ENCODE results near the gene PRKAG2. TPM values are rescaled to one million over a fixed set of nuclear protein-coding genes. Genes with fewer than 3 reads are reported as not detected.

Gene PRKAG2
- total RNA-seq, 2 donors from 2014 or later, result 21.6 to 31.7 TPM

DNA sequence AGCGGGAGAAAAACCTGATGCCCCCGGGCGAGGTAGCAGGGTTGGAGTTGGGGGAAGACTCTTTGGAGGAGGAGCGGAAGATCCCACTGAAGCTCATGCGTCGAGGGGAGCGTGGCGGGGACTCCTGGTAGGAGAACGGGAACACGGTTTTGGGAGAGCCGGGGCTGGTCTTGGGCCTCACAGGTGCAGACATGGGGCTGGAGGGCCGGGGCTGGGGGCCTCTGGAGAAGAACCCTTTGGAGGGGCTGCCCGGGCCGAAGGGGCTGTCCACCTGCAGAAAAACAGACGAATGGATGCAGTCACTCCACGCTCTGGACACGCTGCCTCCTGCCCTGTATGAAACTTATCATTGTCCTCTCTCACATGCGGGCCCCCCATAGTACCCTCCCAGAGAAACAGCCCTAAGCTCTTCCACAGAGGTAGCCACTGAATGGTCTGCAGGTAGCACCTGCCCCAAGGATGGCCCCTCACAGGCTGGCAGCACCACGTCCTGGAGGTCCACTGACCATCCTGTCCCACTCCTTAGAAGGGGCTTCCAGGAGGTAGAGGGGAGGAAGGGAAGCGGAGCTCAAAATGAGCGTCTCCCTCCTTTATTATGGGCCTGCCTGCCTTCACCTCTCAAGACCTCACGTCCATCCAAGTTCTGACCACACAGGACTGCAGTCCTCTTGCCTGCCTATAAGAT, 95.6 kb downstream of the PRKAG2 start:
- Mint-ChIP-seq H3K36me3 (ENCODE audit: low read depth) (peaks cover 6% of the 10 kb centered on the region), H3K4me3 (no peak overlapping the region), H3K4me1 (peaks cover 5% of the 10 kb centered on the region), H3K9me3 (no peaks in the 10 kb centered on the region), H3K27me3 (no peaks in the 10 kb centered on the region), H3K27ac (peak overlapping the region; percentile 4)
- no peak for ATAC-seq (replicated peaks)

DNA sequence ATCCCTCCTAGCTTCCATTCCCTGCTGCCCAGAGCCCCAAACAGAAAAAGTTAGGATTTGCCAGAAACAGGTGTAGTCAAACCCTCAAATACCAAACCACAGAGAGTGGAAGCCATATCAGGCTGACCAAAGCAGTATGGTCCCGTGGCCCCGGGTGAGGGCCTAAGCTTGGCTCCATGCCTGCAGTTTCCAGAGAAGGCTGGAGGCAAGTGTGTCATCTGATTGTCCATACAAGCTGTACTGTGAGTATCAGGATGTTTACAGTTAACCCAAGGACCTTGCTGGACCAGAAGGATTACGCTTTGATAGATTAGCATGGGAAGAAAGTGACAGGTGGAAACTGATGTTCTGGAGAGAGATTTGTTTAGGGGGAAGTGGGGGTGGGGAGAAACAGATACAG, 96.3 kb downstream of the PRKAG2 start:
- Mint-ChIP-seq H3K4me3 (no peak overlapping the region), H3K36me3 (ENCODE audit: low read depth) (peaks cover 6% of the 10 kb centered on the region), H3K27me3 (no peaks in the 10 kb centered on the region), H3K4me1 (peaks cover 5% of the 10 kb centered on the region), H3K9me3 (no peaks in the 10 kb centered on the region), H3K27ac (peak overlapping the region; percentile 4)
- no peak for ATAC-seq (replicated peaks)

DNA sequence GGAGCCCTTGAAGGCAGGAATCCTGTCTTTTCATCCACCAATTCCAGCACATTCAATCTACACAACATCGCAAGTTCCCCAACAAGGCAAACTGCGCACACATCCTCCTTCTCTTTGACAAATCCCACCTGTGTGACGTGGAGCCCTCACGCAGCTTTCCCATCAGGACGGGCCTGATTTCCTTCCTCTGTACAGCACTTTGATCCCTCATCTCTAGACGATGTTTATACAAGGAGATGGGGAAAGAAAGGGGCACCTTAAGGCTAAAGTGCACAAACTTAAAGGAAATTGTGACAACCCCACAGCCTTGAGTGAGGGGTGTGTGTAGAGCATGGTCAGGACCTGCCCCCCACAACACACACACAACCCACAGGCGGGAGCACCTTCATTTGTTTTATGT, 97.2 kb downstream of the PRKAG2 start:
- Mint-ChIP-seq H3K4me1 (peaks cover 5% of the 10 kb centered on the region), H3K27ac (peak overlapping the region; percentile 5), H3K36me3 (ENCODE audit: low read depth) (peaks cover 6% of the 10 kb centered on the region), H3K4me3 (no peak overlapping the region), H3K27me3 (no peaks in the 10 kb centered on the region), H3K9me3 (no peaks in the 10 kb centered on the region)
- ATAC-seq (replicated peaks), result no peak

DNA sequence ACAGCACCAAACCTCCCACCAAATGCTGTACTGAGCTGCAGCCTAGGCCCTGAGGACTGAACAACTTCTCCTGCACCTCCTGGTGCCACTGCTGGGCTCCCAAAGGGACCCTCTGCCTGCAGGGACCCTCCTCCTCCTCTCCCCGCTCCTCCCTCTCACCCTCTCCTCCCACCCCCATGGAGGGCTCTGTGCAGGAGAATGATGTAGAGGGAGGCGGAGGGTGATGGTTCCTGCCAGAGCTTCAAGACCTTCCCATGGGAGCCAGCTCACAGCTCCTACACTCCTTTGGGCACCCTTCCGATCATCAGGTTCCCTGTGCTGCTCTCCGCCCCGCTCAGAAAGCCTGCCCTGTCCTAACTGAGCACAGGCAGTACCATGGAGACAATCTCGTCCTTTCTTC, 97.7 kb downstream of the PRKAG2 start:
- H3K4me3 Mint-ChIP-seq, result no peak overlapping the region
- H3K4me1 Mint-ChIP-seq, result peaks cover 5% of the 10 kb centered on the region
- peaks cover 6% of the 10 kb centered on the region for H3K36me3 Mint-ChIP-seq (ENCODE audit: low read depth)
- no peak for ATAC-seq (replicated peaks)
- peak overlapping the region; percentile 5 for H3K27ac Mint-ChIP-seq
- no peaks in the 10 kb centered on the region for H3K9me3 Mint-ChIP-seq
- no peaks in the 10 kb centered on the region for H3K27me3 Mint-ChIP-seq

- Mint-ChIP-seq H3K27ac (peak overlapping the region; percentile 1), H3K4me3 (no peak overlapping the region), H3K9me3 (no peaks in the 10 kb centered on the region), H3K36me3 (ENCODE audit: low read depth) (peaks cover 6% of the 10 kb centered on the region), H3K27me3 (no peaks in the 10 kb centered on the region), H3K4me1 (peaks cover 5% of the 10 kb centered on the region)
- no peak for ATAC-seq (replicated peaks)
These were observed 98.8 kb downstream of the PRKAG2 start for GRCh38 chr7:151777908-151778670.

DNA sequence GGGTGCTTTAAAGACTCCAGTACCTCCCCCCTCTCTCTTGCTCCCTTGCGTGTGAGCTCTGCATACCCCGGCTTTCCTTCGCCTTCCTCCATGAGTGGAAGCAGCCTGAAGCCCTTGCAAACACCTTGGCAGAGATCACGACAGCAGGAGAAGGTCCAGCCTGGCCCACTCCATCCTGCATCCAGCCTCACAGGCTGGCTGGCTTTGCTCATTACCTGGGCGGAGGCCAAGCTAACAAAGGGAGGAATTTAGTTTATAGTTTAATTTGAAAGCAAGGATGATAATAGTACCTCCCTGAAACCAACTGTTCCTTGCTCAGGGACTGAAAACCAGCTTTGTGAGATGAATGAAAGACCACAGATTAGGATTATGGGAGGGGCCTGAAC, 99.4 kb downstream of the PRKAG2 start:
- Mint-ChIP-seq H3K27ac (no peak overlapping the region), H3K9me3 (no peaks in the 10 kb centered on the region), H3K4me1 (peaks cover 5% of the 10 kb centered on the region), H3K4me3 (no peak overlapping the region), H3K36me3 (ENCODE audit: low read depth) (peaks cover 6% of the 10 kb centered on the region), H3K27me3 (no peaks in the 10 kb centered on the region)
- ATAC-seq (replicated peaks), result no peak

DNA sequence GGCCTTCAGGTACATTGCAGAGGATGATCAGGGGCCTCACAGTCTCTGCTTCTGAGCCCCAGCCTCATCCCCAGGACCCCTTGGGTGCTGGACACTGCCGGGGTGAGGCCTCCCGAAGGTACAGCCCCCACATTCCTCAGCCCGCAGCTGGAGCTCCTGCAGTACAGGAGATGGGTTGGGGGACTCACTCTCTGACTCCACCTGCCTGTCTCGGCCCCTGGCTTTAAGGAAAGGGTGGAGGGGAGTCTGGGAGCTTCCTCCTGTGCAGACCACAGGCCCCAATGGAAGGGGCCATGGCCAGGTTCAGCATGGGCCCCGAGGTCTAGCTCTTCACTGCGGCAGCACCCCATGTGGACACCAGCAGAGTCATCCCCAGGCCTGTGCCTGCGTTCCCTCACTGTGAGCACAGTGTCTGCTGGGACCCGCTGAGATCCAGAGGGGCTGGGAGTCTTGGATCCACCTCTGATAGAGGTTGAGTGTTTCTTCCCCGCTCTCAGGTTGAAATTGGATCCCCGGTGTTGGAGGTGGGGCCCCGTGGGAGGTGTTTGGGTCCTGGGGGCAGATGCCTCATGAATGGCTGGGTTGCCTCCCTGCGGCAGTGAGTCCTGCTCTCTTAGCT, 99.9 kb downstream of the PRKAG2 start:
- Mint-ChIP-seq H3K27me3 (no peaks in the 10 kb centered on the region), H3K36me3 (ENCODE audit: low read depth) (peaks cover 6% of the 10 kb centered on the region), H3K27ac (no peak overlapping the region), H3K9me3 (no peaks in the 10 kb centered on the region), H3K4me1 (peaks cover 5% of the 10 kb centered on the region), H3K4me3 (no peak overlapping the region)
- ATAC-seq (replicated peaks), result no peak

GRCh38 chr7:151776446-151776845, 100.5 kb downstream of the PRKAG2 start:
- no peaks in the 10 kb centered on the region for H3K9me3 Mint-ChIP-seq
- peaks cover 8% of the 10 kb centered on the region for H3K4me1 Mint-ChIP-seq
- no peak overlapping the region for H3K4me3 Mint-ChIP-seq
- H3K27ac Mint-ChIP-seq, result no peak overlapping the region
- H3K27me3 Mint-ChIP-seq, result no peaks in the 10 kb centered on the region
- peaks cover 6% of the 10 kb centered on the region for H3K36me3 Mint-ChIP-seq (ENCODE audit: low read depth)
- ATAC-seq (replicated peaks), result no peak

DNA sequence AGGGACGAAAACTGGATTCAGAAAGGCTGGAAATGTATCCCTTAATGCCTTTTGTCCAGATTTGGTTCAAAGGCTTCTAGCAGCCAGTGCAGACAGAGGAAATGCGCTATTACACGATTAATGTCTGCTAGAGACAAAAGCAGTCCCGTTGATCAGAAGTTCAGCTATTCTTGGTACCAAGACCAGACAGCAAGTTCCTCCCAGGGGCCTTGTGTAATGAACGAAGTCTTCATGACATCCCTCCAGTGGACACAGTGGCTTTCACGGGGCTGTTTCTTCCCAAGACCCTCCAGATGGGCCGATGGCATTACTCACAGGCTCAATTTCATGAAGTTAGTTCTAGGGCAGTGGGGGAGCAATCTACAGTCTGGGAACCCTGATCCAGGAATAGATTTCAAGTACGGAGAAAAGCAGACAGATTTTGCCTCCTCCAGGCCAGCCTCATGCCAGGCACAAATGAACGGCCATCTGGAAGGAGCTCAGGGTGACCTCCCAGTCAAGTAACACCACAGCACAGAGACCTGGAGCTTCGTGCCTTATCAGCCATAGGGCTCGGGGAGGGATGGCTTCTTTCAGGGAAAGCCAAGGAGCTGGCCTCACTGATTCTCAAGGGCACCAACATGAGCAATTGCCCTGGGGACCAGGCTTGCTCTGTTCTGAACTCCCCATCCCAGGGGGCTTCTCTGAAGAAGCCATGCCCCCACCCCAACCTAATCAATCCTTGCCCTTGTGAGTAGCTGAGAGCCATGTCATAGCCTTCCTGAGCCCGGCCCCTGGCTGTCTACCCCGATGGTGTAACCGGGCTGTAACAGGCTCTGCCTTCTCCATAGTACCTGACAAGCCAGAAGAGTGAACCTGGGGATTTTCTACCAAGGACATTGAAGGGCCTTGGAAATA, 101.1 kb downstream of the PRKAG2 start:
- no peaks in the 10 kb centered on the region for H3K27me3 Mint-ChIP-seq
- peaks cover 4% of the 10 kb centered on the region for H3K36me3 Mint-ChIP-seq (ENCODE audit: low read depth)
- H3K4me3 Mint-ChIP-seq, result no peak overlapping the region
- H3K9me3 Mint-ChIP-seq, result no peaks in the 10 kb centered on the region
- peaks cover 10% of the 10 kb centered on the region for H3K4me1 Mint-ChIP-seq
- ATAC-seq (replicated peaks), result no peak
- H3K27ac Mint-ChIP-seq, result no peak overlapping the region

- ATAC-seq (replicated peaks), result no peak
- Mint-ChIP-seq H3K4me1 (peaks cover 16% of the 10 kb centered on the region), H3K9me3 (no peaks in the 10 kb centered on the region), H3K27me3 (no peaks in the 10 kb centered on the region), H3K36me3 (ENCODE audit: low read depth) (no peaks in the 10 kb centered on the region), H3K27ac (no peak overlapping the region), H3K4me3 (no peak overlapping the region)
These were observed 102.0 kb downstream of the PRKAG2 start for GRCh38 chr7:151774951-151775350.

GRCh38 chr7:151773797-151774196, 103.1 kb downstream of the PRKAG2 start:
- Mint-ChIP-seq H3K27ac (peak overlapping the region; percentile 46), H3K36me3 (ENCODE audit: low read depth) (no peaks in the 10 kb centered on the region), H3K9me3 (no peaks in the 10 kb centered on the region), H3K4me3 (no peak overlapping the region), H3K27me3 (no peaks in the 10 kb centered on the region), H3K4me1 (peaks cover 19% of the 10 kb centered on the region)
- no peak for ATAC-seq (replicated peaks)

GRCh38 chr7:151770232-151770631, 106.7 kb downstream of the PRKAG2 start:
- Mint-ChIP-seq H3K27me3 (no peaks in the 10 kb centered on the region), H3K9me3 (no peaks in the 10 kb centered on the region), H3K4me3 (peak overlapping the region; percentile 62), H3K36me3 (ENCODE audit: low read depth) (no peaks in the 10 kb centered on the region), H3K27ac (peak overlapping the region; percentile 12), H3K4me1 (peaks cover 33% of the 10 kb centered on the region)
- no peak for ATAC-seq (replicated peaks)

GRCh38 chr7:151769188-151769821, 107.6 kb downstream of the PRKAG2 start:
- peaks cover 33% of the 10 kb centered on the region for H3K4me1 Mint-ChIP-seq
- H3K36me3 Mint-ChIP-seq (ENCODE audit: low read depth), result no peaks in the 10 kb centered on the region
- H3K4me3 Mint-ChIP-seq, result peak overlapping the region; percentile 62
- H3K9me3 Mint-ChIP-seq, result no peaks in the 10 kb centered on the region
- H3K27me3 Mint-ChIP-seq, result no peaks in the 10 kb centered on the region
- peak overlapping the region; percentile 69 for H3K27ac Mint-ChIP-seq
- ATAC-seq (replicated peaks), result peak; percentile 80

DNA sequence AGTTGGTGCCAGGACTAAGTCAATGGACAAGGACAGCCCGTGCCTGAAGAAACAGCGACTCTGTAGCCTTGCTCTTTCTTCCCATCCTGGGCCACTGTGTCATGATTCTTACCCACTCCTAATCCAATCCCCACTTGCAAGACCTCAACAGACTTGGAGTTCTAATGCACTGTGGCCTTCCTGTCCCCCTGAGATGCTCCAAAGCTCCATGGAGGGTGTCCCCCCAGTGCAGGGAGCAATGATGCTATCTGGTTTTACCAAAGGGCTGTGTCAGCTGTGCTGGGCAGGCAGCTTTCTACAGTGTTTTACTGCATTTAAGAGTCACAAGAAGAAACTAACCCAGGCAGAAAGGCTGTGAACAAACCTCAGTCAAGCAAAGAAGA, 108.1 kb downstream of the PRKAG2 start:
- H3K9me3 Mint-ChIP-seq, result no peaks in the 10 kb centered on the region
- peak overlapping the region; percentile 69 for H3K27ac Mint-ChIP-seq
- H3K27me3 Mint-ChIP-seq, result no peaks in the 10 kb centered on the region
- no peak for ATAC-seq (replicated peaks)
- peaks cover 33% of the 10 kb centered on the region for H3K4me1 Mint-ChIP-seq
- H3K36me3 Mint-ChIP-seq (ENCODE audit: low read depth), result no peaks in the 10 kb centered on the region
- peak overlapping the region; percentile 62 for H3K4me3 Mint-ChIP-seq
